ENCODE data around the gene PIGT. TPM values are rescaled to one million over a fixed set of nuclear protein-coding genes. Genes with fewer than 3 reads are reported as not detected.

PIGT gene
- total and polyA plus RNA-seq, 9 donors: 30.0 to 172 (median 69.3) TPM

- H3K36me3 ChIP-seq: no peaks in the 10 kb centered on the region
- TF ChIP-seq POLR2A (IDR thresholded peaks at IDR 0.05) (no peak), EP300 (IDR thresholded peaks at IDR 0.05) (no peak), CTCF (IDR thresholded peaks at IDR 0.05) (no peak)
- peaks cover 4% of the 10 kb centered on the region for H3K4me1 ChIP-seq (ENCODE audit: insufficient read depth)
- DNase-seq: no peak
- WGBS, 3 donors: 88 to 94% (median 88%) methylated on average over 17 of the region's 17 CpGs
- intact Hi-C loops (cut with DNase I): loop anchor here in 1 of 4 donors (10.0 kb wide), 1 partner anchor 51 kb away; the partner anchor contains the start of gene TP53TG5
- no peak overlapping the region for H3K27ac ChIP-seq
- H3K9me3 ChIP-seq: no peaks in the 10 kb centered on the region
- no peaks in the 10 kb centered on the region for H3K27me3 ChIP-seq
- no peak overlapping the region for H3K4me3 ChIP-seq
Observed at GRCh38 chr20:45425561-45425960, 9.6 kb downstream of the PIGT start.

GRCh38 chr20:45426320-45427016 is 10.5 kb downstream of the PIGT start:
- Histone ChIP-seq H3K27me3 (no peaks in the 10 kb centered on the region), H3K4me3 (no peak overlapping the region), H3K4me1 (ENCODE audit: insufficient read depth) (peaks cover 4% of the 10 kb centered on the region), H3K36me3 (no peaks in the 10 kb centered on the region), H3K27ac (no peak overlapping the region), H3K9me3 (no peaks in the 10 kb centered on the region)
- intact Hi-C loops (cut with DNase I): loop anchor here in 1 of 4 donors (10.0 kb wide), 1 partner anchor 52 kb away; the partner anchor contains the start of gene TP53TG5
- 59 to 71% (median 61%) methylated on average over 5 of the region's 5 CpGs for WGBS, 3 donors
- peak in 4 of 5 donors; percentile 30 to 60 (median 43) for DNase-seq
- TF ChIP-seq EP300 (IDR thresholded peaks at IDR 0.05): no peak
- no peak for TF ChIP-seq CTCF (IDR thresholded peaks at IDR 0.05)
- no peak for TF ChIP-seq POLR2A (IDR thresholded peaks at IDR 0.05)

- WGBS, 3 donors: 65 to 72% (median 65%) methylated on average over 14 of the region's 14 CpGs
- Histone ChIP-seq H3K4me1 (ENCODE audit: insufficient read depth) (peaks cover 4% of the 10 kb centered on the region), H3K27me3 (no peaks in the 10 kb centered on the region), H3K27ac (no peak overlapping the region), H3K9me3 (no peaks in the 10 kb centered on the region), H3K36me3 (no peaks in the 10 kb centered on the region), H3K4me3 (no peak overlapping the region)
- intact Hi-C loops (cut with DNase I): loop anchor here in 1 of 4 donors (10.0 kb wide), 1 partner anchor 53 kb away; the partner anchor contains the start of gene TP53TG5
- TF ChIP-seq POLR2A (IDR thresholded peaks at IDR 0.05) (no peak), EP300 (IDR thresholded peaks at IDR 0.05) (no peak), CTCF (IDR thresholded peaks at IDR 0.05) (no peak)
- no peak for DNase-seq
Observed at GRCh38 chr20:45427236-45428149, 11.6 kb downstream of the PIGT start.

- TF ChIP-seq POLR2A (IDR thresholded peaks at IDR 0.05) (no peak), CTCF (IDR thresholded peaks at IDR 0.05) (no peak), EP300 (IDR thresholded peaks at IDR 0.05) (no peak)
- WGBS, 3 donors: 72 to 85% (median 76%) methylated on average over 2 of the region's 2 CpGs
- Histone ChIP-seq H3K27ac (no peak overlapping the region), H3K4me3 (no peak overlapping the region), H3K36me3 (no peaks in the 10 kb centered on the region), H3K27me3 (no peaks in the 10 kb centered on the region), H3K4me1 (ENCODE audit: insufficient read depth) (peaks cover 4% of the 10 kb centered on the region), H3K9me3 (no peaks in the 10 kb centered on the region)
- intact Hi-C loops (cut with DNase I): loop anchor here in 1 of 4 donors (10.0 kb wide), 1 partner anchor 55 kb away; the partner anchor contains the start of gene TP53TG5
- DNase-seq: no peak
Observed at GRCh38 chr20:45429618-45430017, 13.7 kb downstream of the PIGT start.
